ENCODE results near the gene SLC8A1.

DNA sequence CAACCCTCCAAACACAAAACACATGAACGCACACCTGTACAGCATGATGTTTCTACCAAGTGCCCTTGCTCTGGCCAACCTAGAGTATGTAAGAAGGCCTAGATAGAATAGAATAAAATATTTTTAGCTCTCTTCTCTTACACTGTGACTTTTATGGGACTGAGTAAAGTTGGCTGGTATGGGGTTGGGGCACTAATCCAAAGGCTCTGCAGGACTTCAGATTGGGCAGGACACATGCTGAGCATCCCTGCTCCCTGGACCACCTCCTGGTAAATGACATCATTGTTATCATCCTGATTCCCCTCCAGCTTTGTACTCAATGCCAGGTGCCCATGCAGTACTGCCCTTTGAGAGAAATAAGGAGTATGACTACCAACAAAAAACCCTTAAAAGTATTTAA, 322.2 kb downstream of the SLC8A1 start:
- no peak for TF ChIP-seq EZH2phosphoT487 (IDR thresholded peaks at IDR 0.05)
- TF ChIP-seq, protein P1, sequence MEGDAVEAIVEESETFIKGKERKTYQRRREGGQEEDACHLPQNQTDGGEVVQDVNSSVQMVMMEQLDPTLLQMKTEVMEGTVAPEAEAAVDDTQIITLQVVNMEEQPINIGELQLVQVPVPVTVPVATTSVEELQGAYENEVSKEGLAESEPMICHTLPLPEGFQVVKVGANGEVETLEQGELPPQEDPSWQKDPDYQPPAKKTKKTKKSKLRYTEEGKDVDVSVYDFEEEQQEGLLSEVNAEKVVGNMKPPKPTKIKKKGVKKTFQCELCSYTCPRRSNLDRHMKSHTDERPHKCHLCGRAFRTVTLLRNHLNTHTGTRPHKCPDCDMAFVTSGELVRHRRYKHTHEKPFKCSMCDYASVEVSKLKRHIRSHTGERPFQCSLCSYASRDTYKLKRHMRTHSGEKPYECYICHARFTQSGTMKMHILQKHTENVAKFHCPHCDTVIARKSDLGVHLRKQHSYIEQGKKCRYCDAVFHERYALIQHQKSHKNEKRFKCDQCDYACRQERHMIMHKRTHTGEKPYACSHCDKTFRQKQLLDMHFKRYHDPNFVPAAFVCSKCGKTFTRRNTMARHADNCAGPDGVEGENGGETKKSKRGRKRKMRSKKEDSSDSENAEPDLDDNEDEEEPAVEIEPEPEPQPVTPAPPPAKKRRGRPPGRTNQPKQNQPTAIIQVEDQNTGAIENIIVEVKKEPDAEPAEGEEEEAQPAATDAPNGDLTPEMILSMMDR (IDR thresholded peaks at IDR 0.05) = no peak

Measured in neural progenitor cell (in vitro differentiated cells).